Measurements from ENCODE around the gene COX17. TPM values are rescaled to one million over a fixed set of nuclear protein-coding genes. Genes with fewer than 3 reads are reported as not detected.
A peak's percentile ranks its signal among the peaks of the same experiment; 100 is the strongest.

The COX17 gene
- total and polyA plus RNA-seq, 11 donors: 73.8 to 728 (median 113) TPM

DNA sequence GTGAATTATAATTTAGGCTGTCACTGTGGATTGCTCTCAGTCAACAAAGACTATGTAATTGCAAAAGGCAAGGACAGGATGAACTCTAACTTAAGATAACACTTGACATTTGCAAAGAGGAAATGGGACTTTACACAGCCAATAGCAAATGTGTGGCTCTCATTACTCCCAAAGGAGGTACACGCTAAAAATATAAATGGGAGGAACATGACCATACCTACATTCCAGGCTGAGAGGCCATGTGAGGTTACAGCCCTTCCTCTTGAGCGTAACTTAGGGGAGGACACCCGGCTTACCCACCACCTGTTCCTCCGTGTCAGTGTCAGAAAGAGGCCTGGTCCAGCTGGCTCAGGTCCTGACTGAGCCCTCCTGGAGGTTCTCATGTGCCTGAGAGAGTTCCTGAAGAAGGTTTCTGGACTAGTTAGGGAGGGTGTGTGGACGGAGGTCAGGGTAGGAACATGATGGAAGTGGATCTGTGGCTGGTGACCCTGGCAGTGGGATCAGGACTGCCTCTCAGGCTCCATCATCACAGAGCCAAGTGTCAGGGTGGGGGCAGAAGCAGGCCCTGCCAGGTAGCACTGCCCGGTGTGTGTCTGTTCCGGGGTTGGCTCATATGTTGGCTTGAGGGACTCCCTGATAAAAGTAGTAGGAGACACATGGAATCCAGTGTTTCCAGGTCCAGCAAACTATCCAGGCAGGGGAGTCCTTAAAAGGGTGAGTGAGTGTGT, 24.7 kb downstream of the COX17 start:
- no peaks in the 10 kb centered on the region for H3K27me3 ChIP-seq
- peak overlapping the region; percentile 61 to 99 (median 92) for H3K27ac ChIP-seq
- no peaks in the 10 kb centered on the region for H3K9me3 ChIP-seq
- peak overlapping the region in 3 of 12 donors; percentile 2 to 30 (median 4) for H3K4me3 ChIP-seq
- H3K4me1 ChIP-seq: peaks cover 11 to 75% (median 61%) of the 10 kb centered on the region in 12 donors
- no peak for TF ChIP-seq POLR2A (IDR thresholded peaks at IDR 0.05)
- TF ChIP-seq, protein P1, sequence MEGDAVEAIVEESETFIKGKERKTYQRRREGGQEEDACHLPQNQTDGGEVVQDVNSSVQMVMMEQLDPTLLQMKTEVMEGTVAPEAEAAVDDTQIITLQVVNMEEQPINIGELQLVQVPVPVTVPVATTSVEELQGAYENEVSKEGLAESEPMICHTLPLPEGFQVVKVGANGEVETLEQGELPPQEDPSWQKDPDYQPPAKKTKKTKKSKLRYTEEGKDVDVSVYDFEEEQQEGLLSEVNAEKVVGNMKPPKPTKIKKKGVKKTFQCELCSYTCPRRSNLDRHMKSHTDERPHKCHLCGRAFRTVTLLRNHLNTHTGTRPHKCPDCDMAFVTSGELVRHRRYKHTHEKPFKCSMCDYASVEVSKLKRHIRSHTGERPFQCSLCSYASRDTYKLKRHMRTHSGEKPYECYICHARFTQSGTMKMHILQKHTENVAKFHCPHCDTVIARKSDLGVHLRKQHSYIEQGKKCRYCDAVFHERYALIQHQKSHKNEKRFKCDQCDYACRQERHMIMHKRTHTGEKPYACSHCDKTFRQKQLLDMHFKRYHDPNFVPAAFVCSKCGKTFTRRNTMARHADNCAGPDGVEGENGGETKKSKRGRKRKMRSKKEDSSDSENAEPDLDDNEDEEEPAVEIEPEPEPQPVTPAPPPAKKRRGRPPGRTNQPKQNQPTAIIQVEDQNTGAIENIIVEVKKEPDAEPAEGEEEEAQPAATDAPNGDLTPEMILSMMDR (IDR thresholded peaks at IDR 0.05): no peak
- peak in 4 of 5 donors; percentile 68 to 85 (median 79) for DNase-seq
- ATAC-seq: peak; percentile 81 to 85 (median 84)
- 17 to 30% (median 25%) methylated on average over 5 to 7 of the region's 7 CpGs for WGBS, 4 donors
- intact Hi-C loops (cut with DNase I): loop anchor here in 2 of 10 donors (5.0 kb wide), 1 partner anchor 75 kb away; the partner anchor contains the start of gene ADPRH (in 2 of the 2)
- peaks cover 0 to 60% (median 32%) of the 10 kb centered on the region in 9 donors for H3K36me3 ChIP-seq

DNA sequence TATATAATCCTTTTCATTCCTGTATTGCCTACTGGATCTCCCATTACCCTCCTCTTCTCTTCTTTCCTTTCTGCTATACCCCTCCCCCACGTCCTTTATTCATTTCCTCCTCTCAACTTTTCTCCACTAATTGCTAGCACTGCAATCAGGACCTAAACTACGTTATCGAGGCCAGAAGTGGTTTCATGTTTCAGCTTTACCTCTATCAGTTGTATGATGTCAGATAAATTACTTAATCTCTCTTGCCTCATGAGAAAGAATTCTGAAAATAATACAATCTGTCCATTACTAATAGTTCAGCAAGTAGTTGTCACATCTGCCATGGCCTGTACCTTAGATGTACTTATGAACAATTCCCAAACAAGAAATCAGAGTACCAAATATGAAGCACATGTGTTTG, 27.4 kb downstream of the COX17 start:
- no peaks in the 10 kb centered on the region for H3K27me3 ChIP-seq
- H3K4me1 ChIP-seq: peaks cover 11 to 97% (median 78%) of the 10 kb centered on the region in 12 donors
- H3K4me3 ChIP-seq: peak overlapping the region in 1 of 12 donors; percentile 11
- no peaks in the 10 kb centered on the region for H3K9me3 ChIP-seq
- peaks cover 0 to 63% (median 23%) of the 10 kb centered on the region in 9 donors for H3K36me3 ChIP-seq
- no peak for ATAC-seq
- DNase-seq: no peak
- no peak for TF ChIP-seq POLR2A (IDR thresholded peaks at IDR 0.05)
- TF ChIP-seq, protein P1 (IDR thresholded peaks at IDR 0.05): no peak
- intact Hi-C loops (cut with DNase I): loop anchor here in 2 of 10 donors (5.0 kb wide), 1 partner anchor 72 kb away; the partner anchor contains the start of gene ADPRH (in 2 of the 2)
- WGBS, 4 donors: 27 to 33% (median 30%) methylated on average over 3 of the region's 3 CpGs
- peak overlapping the region; percentile 61 to 99 (median 92) for H3K27ac ChIP-seq

DNA sequence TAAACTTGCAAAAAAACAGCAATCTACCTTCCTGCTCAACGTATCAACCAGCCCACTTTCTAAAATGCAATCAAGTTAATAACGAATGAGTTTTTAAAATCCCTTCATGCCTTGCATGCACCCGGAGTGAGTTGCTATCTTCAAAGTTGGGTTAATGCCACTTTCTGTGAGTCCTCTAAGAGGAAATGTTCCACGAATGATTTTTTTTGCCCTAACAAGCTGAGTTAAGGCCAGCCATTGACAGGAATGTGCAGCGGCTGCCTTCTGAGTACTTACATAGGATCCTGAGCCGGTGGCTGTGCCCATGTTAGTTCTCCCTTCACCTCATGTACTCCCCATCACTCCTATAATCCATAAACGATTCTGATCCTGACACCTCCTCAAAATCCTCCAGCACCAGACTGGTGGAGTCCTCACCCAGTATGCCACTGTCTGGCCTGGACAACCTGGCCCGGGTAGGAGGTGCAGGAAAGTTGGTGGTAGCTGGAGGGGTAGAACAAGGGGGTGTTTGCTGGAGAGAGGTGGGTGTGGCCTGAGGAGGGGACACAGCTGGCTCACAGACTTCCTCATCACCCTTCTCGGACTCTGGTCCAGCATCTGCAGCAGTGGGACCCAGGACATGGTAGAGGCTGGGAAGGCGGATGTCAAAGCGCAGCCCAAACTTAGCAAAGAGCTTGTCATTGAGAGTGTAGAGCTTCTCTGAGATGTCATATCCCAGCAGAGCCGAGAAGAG, 29.2 kb downstream of the COX17 start:
- H3K4me3 ChIP-seq: peak overlapping the region in 7 of 12 donors; percentile 2 to 34 (median 19)
- DNase-seq (no peak), ATAC-seq (peak in 1 of 4 donors; percentile 2)
- H3K9me3 ChIP-seq: no peaks in the 10 kb centered on the region
- WGBS, 4 donors: 36 to 51% (median 38%) methylated on average over 12 of the region's 12 CpGs
- H3K4me1 ChIP-seq: peaks cover 11 to 99% (median 76%) of the 10 kb centered on the region in 12 donors
- TF ChIP-seq POLR2A (IDR thresholded peaks at IDR 0.05): no peak
- TF ChIP-seq, protein P1 (IDR thresholded peaks at IDR 0.05): no peak
- no peaks in the 10 kb centered on the region for H3K27me3 ChIP-seq
- H3K36me3 ChIP-seq: peaks cover 0 to 66% (median 20%) of the 10 kb centered on the region in 9 donors
- intact Hi-C loops (cut with DNase I): no loop called here
- peak overlapping the region; percentile 61 to 99 (median 92) for H3K27ac ChIP-seq

DNA sequence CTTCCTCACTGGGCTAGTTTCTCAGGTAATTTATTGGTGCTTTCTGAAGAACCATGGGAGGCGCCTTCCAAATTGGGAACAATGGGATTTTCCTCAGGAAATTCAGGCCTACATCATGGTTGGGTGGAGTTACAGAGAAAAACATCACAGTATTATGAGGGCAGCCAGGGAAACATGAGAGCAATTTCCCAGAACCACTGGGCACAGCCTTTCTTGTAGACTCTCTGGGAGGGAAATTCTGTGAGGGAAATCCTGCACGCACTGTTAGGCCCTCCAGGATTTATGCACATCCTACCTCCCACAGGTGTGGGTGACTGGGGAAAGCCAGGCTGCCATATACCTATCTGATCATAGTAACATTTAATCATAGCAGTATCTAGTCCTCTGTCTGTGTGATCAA, 30.0 kb downstream of the COX17 start:
- TF ChIP-seq, protein P1 (IDR thresholded peaks at IDR 0.05): no peak
- peak in 1 of 2 donors; percentile 40 for TF ChIP-seq POLR2A (IDR thresholded peaks at IDR 0.05)
- peak; percentile 21 to 67 (median 40) for ATAC-seq
- Histone ChIP-seq H3K27me3 (no peaks in the 10 kb centered on the region), H3K4me1 (peaks cover 11 to 99% (median 74%) of the 10 kb centered on the region in 12 donors), H3K9me3 (no peaks in the 10 kb centered on the region), H3K36me3 (peaks cover 0 to 73% (median 27%) of the 10 kb centered on the region in 9 donors), H3K4me3 (peak overlapping the region in 4 of 12 donors; percentile 2 to 30 (median 16)), H3K27ac (peak overlapping the region; percentile 61 to 99 (median 92))
- 39 to 51% (median 46%) methylated on average over 2 of the region's 2 CpGs for WGBS, 4 donors
- intact Hi-C loops (cut with DNase I): no loop called here
- DNase-seq: peak in 2 of 5 donors; percentile 65 to 69

Data from heart left ventricle (tissue), 16 donors.